RWPE2 (cell line): ENCODE results near the gene C3orf20.

Experiments used
- ATAC-seq: fragments of 200-7000 bp; cut with Tn5 transposase; 3 replicates; pipeline ENCODE4 v1.9.1; 2021; ENCODE audit warnings: low read depth
- DNase-seq: peaks from one replicate; pipeline ENCODE4 v3.0.0-alpha.2; 2020; ENCODE audit warnings: low spot score
- H3K27ac ChIP-seq: fragments of 450-650 bp; 2 replicates; pipeline ENCODE4 v1.5.1; 2017; ENCODE audit warnings: mild to moderate bottlenecking; ENCODE audit not compliant: poor library complexity, severe bottlenecking
- H3K27me3 ChIP-seq: fragments of 250-450 bp; sonication (Bioruptor Pico); 2 replicates; pipeline ENCODE4 v1.5.1; 2021; ENCODE audit warnings: mild to moderate bottlenecking, moderate library complexity; ENCODE audit not compliant: insufficient read depth, poor library complexity, severe bottlenecking
- H3K36me3 ChIP-seq: fragments of 250-450 bp; sonication (Bioruptor Pico); 2 replicates; pipeline ENCODE4 v1.5.1; 2020; ENCODE audit warnings: low read depth, mild to moderate bottlenecking, moderate library complexity
- H3K4me1 ChIP-seq: fragments of 250-450 bp; sonication (Bioruptor Pico); 2 replicates; pipeline ENCODE4 v1.5.1; 2021; ENCODE audit warnings: mild to moderate bottlenecking, moderate library complexity; ENCODE audit not compliant: insufficient read depth, poor library complexity, severe bottlenecking
- H3K4me3 ChIP-seq: fragments of 250-450 bp; sonication (Bioruptor Pico); 2 replicates; pipeline ENCODE4 v1.5.1; 2021; ENCODE audit warnings: mild to moderate bottlenecking, moderate library complexity; ENCODE audit not compliant: severe bottlenecking
- H3K9me3 ChIP-seq: fragments of 250-450 bp; sonication (Bioruptor Pico); 2 replicates; pipeline ENCODE4 v1.5.1; 2021; ENCODE audit warnings: mild to moderate bottlenecking, moderate library complexity; ENCODE audit not compliant: severe bottlenecking
- CTCF ChIP-seq: fragments of 450-650 bp; IDR thresholded peaks from one replicate; pipeline ENCODE4 v1.5.1; 2017; ENCODE audit warnings: mild to moderate bottlenecking, moderate library complexity; ENCODE audit not compliant: poor library complexity, severe bottlenecking

C3orf20 gene

GRCh38 chr3:14758297-14758696 is 83.4 kb downstream of the C3orf20 start:
- ATAC-seq (no peak), DNase-seq (no peak)
- Histone ChIP-seq H3K27ac (no peak overlapping the region), H3K36me3 (no peaks in the 10 kb centered on the region), H3K4me1 (no peaks in the 10 kb centered on the region), H3K4me3 (no peak overlapping the region), H3K27me3 (no peaks in the 10 kb centered on the region), H3K9me3 (no peaks in the 10 kb centered on the region)
- no peak for TF ChIP-seq CTCF

GRCh38 chr3:14758959-14759358 is 84.0 kb downstream of the C3orf20 start:
- Histone ChIP-seq H3K9me3 (no peaks in the 10 kb centered on the region), H3K4me3 (no peak overlapping the region), H3K4me1 (no peaks in the 10 kb centered on the region), H3K27me3 (no peaks in the 10 kb centered on the region), H3K27ac (no peak overlapping the region), H3K36me3 (no peaks in the 10 kb centered on the region)
- no peak for ATAC-seq
- TF ChIP-seq CTCF: no peak
- DNase-seq: no peak

GRCh38 chr3:14760185-14760584 is 85.2 kb downstream of the C3orf20 start:
- no peaks in the 10 kb centered on the region for H3K4me1 ChIP-seq
- H3K4me3 ChIP-seq: no peak overlapping the region
- no peak for TF ChIP-seq CTCF
- ATAC-seq: no peak
- H3K27ac ChIP-seq: no peak overlapping the region
- no peaks in the 10 kb centered on the region for H3K9me3 ChIP-seq
- H3K27me3 ChIP-seq: no peaks in the 10 kb centered on the region
- DNase-seq: no peak
- no peaks in the 10 kb centered on the region for H3K36me3 ChIP-seq

GRCh38 chr3:14761121-14761672 is 86.3 kb downstream of the C3orf20 start:
- no peak for TF ChIP-seq CTCF
- no peaks in the 10 kb centered on the region for H3K27me3 ChIP-seq
- H3K4me3 ChIP-seq: no peak overlapping the region
- no peak overlapping the region for H3K27ac ChIP-seq
- no peaks in the 10 kb centered on the region for H3K4me1 ChIP-seq
- no peak for DNase-seq
- ATAC-seq: no peak
- no peaks in the 10 kb centered on the region for H3K36me3 ChIP-seq
- no peaks in the 10 kb centered on the region for H3K9me3 ChIP-seq

- no peaks in the 10 kb centered on the region for H3K4me1 ChIP-seq
- DNase-seq (no peak), ATAC-seq (no peak)
- H3K27ac ChIP-seq: no peak overlapping the region
- no peak overlapping the region for H3K4me3 ChIP-seq
- no peak for TF ChIP-seq CTCF
- no peaks in the 10 kb centered on the region for H3K27me3 ChIP-seq
- no peaks in the 10 kb centered on the region for H3K9me3 ChIP-seq
- H3K36me3 ChIP-seq: no peaks in the 10 kb centered on the region
Observed at GRCh38 chr3:14761866-14762265, 86.9 kb downstream of the C3orf20 start.
